ENCODE data around the gene MTARC2. TPM values are rescaled to one million over a fixed set of nuclear protein-coding genes. Genes with fewer than 3 reads are reported as not detected.

The MTARC2 gene
- total RNA-seq, 1 donor from 2014 or later = 3.6 TPM

DNA sequence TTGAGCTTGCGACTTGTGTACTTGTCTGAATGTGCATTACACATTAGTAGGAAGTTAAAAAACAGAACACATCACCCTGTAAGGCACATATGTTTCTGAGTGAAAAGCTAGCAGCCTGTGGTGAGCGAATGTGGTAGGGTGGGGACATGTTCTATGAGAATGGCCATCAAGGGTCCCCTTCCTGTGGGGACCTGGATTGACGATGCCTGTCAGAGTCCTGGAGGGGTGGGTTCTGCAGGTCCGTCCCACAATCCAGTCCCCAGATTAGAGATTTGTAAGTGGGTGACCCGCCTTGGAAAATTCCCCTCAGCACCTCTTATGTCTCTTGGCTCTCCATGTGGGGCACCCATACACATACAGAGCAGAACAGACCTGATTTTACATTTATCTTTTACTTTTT is 78.6 kb downstream of the MTARC2 start:
- no peaks in the 10 kb centered on the region for H3K9me3 Mint-ChIP-seq (ENCODE audit: unreplicated experiment)
- H3K4me3 Mint-ChIP-seq (ENCODE audit: unreplicated experiment) = no peak overlapping the region
- H3K27ac Mint-ChIP-seq (ENCODE audit: unreplicated experiment) = no peak overlapping the region
- TF ChIP-seq, protein P1, sequence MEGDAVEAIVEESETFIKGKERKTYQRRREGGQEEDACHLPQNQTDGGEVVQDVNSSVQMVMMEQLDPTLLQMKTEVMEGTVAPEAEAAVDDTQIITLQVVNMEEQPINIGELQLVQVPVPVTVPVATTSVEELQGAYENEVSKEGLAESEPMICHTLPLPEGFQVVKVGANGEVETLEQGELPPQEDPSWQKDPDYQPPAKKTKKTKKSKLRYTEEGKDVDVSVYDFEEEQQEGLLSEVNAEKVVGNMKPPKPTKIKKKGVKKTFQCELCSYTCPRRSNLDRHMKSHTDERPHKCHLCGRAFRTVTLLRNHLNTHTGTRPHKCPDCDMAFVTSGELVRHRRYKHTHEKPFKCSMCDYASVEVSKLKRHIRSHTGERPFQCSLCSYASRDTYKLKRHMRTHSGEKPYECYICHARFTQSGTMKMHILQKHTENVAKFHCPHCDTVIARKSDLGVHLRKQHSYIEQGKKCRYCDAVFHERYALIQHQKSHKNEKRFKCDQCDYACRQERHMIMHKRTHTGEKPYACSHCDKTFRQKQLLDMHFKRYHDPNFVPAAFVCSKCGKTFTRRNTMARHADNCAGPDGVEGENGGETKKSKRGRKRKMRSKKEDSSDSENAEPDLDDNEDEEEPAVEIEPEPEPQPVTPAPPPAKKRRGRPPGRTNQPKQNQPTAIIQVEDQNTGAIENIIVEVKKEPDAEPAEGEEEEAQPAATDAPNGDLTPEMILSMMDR (IDR thresholded peaks at IDR 0.05; ENCODE audit: unreplicated experiment) = no peak
- DNase-seq (ENCODE audit: low spot score) = no peak
- no peaks in the 10 kb centered on the region for H3K36me3 Mint-ChIP-seq (ENCODE audit: low read depth, unreplicated experiment)
- H3K4me1 Mint-ChIP-seq (ENCODE audit: unreplicated experiment) = peaks cover 15% of the 10 kb centered on the region
- H3K27me3 Mint-ChIP-seq (ENCODE audit: unreplicated experiment) = peaks cover 2% of the 10 kb centered on the region

- DNase-seq (ENCODE audit: low spot score) = no peak
- Mint-ChIP-seq H3K27me3 (ENCODE audit: unreplicated experiment) (peaks cover 2% of the 10 kb centered on the region), H3K4me1 (ENCODE audit: unreplicated experiment) (peaks cover 15% of the 10 kb centered on the region), H3K9me3 (ENCODE audit: unreplicated experiment) (no peaks in the 10 kb centered on the region), H3K36me3 (ENCODE audit: low read depth, unreplicated experiment) (no peaks in the 10 kb centered on the region), H3K4me3 (ENCODE audit: unreplicated experiment) (no peak overlapping the region), H3K27ac (ENCODE audit: unreplicated experiment) (no peak overlapping the region)
- TF ChIP-seq, protein P1 (IDR thresholded peaks at IDR 0.05; ENCODE audit: unreplicated experiment) = no peak
Observed at GRCh38 chr1:220827445-220828178, 79.5 kb downstream of the MTARC2 start.

DNA sequence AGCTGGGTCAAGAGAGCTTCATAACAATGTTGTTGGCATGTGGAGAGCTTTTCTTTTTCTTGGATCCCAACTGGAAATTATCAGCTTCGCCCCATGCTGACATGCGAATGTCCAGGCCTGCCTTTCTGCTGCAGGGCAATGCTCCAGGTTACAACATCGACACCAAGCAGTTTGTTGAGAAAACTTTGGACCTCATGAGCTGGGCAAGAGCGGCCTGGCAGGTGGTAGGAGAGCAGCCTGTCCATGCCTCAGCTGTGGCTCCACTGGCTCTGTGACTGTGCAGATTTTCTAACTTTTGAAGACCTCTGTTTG is 80.0 kb downstream of the MTARC2 start:
- H3K36me3 Mint-ChIP-seq (ENCODE audit: low read depth, unreplicated experiment) = no peaks in the 10 kb centered on the region
- H3K9me3 Mint-ChIP-seq (ENCODE audit: unreplicated experiment) = no peaks in the 10 kb centered on the region

GRCh38 chr1:220828950-220829586 is 80.9 kb downstream of the MTARC2 start:
- peaks cover 2% of the 10 kb centered on the region for H3K27me3 Mint-ChIP-seq (ENCODE audit: unreplicated experiment)
- H3K4me1 Mint-ChIP-seq (ENCODE audit: unreplicated experiment) = peaks cover 23% of the 10 kb centered on the region
- no peak overlapping the region for H3K4me3 Mint-ChIP-seq (ENCODE audit: unreplicated experiment)

More for the DNA sequence above, 80.0 kb downstream of the MTARC2 start:
- TF ChIP-seq, protein P1 (IDR thresholded peaks at IDR 0.05; ENCODE audit: unreplicated experiment) = no peak
- Mint-ChIP-seq H3K27me3 (ENCODE audit: unreplicated experiment) (peaks cover 2% of the 10 kb centered on the region), H3K27ac (ENCODE audit: unreplicated experiment) (no peak overlapping the region), H3K4me3 (ENCODE audit: unreplicated experiment) (no peak overlapping the region), H3K4me1 (ENCODE audit: unreplicated experiment) (peaks cover 18% of the 10 kb centered on the region)
- no peak for DNase-seq (ENCODE audit: low spot score)

More at GRCh38 chr1:220828950-220829586, 80.9 kb downstream of the MTARC2 start:
- TF ChIP-seq, protein P1 (IDR thresholded peaks at IDR 0.05; ENCODE audit: unreplicated experiment) = no peak
- no peak for DNase-seq (ENCODE audit: low spot score)
- Mint-ChIP-seq H3K9me3 (ENCODE audit: unreplicated experiment) (no peaks in the 10 kb centered on the region), H3K27ac (ENCODE audit: unreplicated experiment) (no peak overlapping the region), H3K36me3 (ENCODE audit: low read depth, unreplicated experiment) (no peaks in the 10 kb centered on the region)

Data from endothelial cell (in vitro differentiated cells).